Mammary epithelial cell (primary cell): ENCODE results near the gene TSC22D2.

Source experiments
- EZH2 ChIP-seq: IDR thresholded peaks from 2 replicates; pipeline ENCODE4 v1.6.1; 2012; ENCODE audit warnings: low read length, inconsistent platforms, borderline replicate concordance
- TF ChIP-seq, protein P1 (sequence below), 2 donors: IDR thresholded peaks in 1 of 2; conservative IDR thresholded peaks in 1 of 2; 2 replicates each; pipeline ENCODE4 v1.5.1; 2011 to 2012; ENCODE audit warnings: inconsistent platforms in 2 of 2, low read length in 2 of 2, mild to moderate bottlenecking in 2 of 2, control low read depth in 1 of 2, low read depth in 1 of 2; ENCODE audit not compliant: insufficient read depth in 1 of 2; ENCODE audit errors: extremely low read depth in 1 of 2

DNA sequence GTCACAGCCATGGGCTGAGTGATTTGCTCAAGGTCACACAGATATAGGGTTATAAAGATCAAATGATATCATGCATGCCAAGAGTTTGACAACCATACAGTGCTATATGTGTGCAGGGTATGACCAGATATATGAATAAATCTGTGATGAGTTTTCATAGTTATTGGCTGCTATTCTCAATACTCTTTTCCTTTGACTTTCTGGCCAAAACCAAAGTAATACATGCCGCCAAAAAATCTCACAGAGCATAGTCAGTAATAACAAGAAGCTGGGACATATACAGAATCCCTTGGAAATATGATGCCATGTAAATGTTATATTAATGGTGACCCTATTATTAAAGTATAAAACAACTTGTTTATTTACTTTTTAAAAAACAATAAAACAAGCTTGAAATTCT, 11.6 kb upstream of the TSC22D2 start:
- TF ChIP-seq, protein P1, sequence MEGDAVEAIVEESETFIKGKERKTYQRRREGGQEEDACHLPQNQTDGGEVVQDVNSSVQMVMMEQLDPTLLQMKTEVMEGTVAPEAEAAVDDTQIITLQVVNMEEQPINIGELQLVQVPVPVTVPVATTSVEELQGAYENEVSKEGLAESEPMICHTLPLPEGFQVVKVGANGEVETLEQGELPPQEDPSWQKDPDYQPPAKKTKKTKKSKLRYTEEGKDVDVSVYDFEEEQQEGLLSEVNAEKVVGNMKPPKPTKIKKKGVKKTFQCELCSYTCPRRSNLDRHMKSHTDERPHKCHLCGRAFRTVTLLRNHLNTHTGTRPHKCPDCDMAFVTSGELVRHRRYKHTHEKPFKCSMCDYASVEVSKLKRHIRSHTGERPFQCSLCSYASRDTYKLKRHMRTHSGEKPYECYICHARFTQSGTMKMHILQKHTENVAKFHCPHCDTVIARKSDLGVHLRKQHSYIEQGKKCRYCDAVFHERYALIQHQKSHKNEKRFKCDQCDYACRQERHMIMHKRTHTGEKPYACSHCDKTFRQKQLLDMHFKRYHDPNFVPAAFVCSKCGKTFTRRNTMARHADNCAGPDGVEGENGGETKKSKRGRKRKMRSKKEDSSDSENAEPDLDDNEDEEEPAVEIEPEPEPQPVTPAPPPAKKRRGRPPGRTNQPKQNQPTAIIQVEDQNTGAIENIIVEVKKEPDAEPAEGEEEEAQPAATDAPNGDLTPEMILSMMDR (conservative IDR thresholded peaks at IDR 0.05 in 1 of 2, IDR thresholded peaks at IDR 0.05 in 1 of 2; ENCODE audit: extremely low read depth in 1 of 2, insufficient read depth in 1 of 2, low read depth in 1 of 2, low read length in 2 of 2), result no peak
- TF ChIP-seq EZH2, result no peak
